GM15510 (cell line): ENCODE measurements around the gene SMURF2.

Experiments used
- POLR2A ChIP-seq: IDR thresholded peaks from 3 replicates; pipeline ENCODE4 v1.6.1; 2011; ENCODE audit warnings: borderline replicate concordance; ENCODE audit not compliant: insufficient read length; ENCODE audit errors: extremely low read depth

The SMURF2 gene

DNA sequence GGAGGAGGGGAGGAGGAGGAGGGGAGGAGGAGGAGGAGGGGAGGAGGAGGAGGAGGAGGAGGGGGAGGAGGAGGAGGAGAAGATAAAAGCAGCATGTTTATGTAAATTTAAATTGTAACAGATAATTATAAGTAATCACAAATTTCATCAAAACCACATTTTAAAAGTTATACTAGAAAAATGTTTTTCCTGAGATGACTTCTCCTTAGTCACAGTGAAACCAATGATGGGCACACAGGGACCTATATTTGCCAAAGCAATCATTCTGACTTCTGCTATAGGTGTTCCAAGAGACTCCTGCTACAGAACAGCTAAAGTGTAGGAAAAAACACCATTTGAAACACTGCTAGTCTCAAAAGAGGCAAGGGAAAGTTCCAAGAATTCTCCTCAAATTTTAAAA is 88.9 kb downstream of the SMURF2 start:
- TF ChIP-seq POLR2A = no peak

GRCh38 chr17:64572682-64573154 is 89.4 kb downstream of the SMURF2 start:
- TF ChIP-seq POLR2A = no peak

GRCh38 chr17:64571746-64572145 is 90.4 kb downstream of the SMURF2 start:
- no peak for TF ChIP-seq POLR2A

- TF ChIP-seq POLR2A = no peak
These were observed 96.5 kb downstream of the SMURF2 start for GRCh38 chr17:64565563-64565962.

- TF ChIP-seq POLR2A = no peak
These were observed 98.0 kb downstream of the SMURF2 start for GRCh38 chr17:64564098-64564497.

- TF ChIP-seq POLR2A = no peak
These were observed 106.8 kb downstream of the SMURF2 start for GRCh38 chr17:64555281-64555680.

- TF ChIP-seq POLR2A = no peak
These were observed 108.0 kb downstream of the SMURF2 start for GRCh38 chr17:64554028-64554637.

DNA sequence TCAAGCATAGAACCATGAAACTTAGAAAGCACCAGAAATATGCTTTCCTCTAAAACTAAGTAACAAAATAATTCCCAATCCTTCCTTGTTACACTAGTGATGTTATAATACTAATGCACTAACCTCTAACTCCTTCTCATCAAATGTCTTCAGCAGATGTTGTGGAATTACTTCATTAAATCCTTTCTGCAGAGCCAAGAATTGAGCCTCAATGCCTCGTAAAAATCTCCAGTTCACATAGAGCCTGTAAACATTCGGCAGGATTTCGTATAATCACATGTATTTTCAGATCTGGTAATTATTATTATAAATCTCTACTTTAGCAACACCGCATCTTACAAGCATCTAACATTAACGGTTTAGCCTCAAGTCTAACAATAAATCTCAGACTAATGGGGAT is 110.6 kb downstream of the SMURF2 start:
- TF ChIP-seq POLR2A = no peak

- TF ChIP-seq POLR2A = no peak
These were observed 114.8 kb downstream of the SMURF2 start for GRCh38 chr17:64547319-64547718.

DNA sequence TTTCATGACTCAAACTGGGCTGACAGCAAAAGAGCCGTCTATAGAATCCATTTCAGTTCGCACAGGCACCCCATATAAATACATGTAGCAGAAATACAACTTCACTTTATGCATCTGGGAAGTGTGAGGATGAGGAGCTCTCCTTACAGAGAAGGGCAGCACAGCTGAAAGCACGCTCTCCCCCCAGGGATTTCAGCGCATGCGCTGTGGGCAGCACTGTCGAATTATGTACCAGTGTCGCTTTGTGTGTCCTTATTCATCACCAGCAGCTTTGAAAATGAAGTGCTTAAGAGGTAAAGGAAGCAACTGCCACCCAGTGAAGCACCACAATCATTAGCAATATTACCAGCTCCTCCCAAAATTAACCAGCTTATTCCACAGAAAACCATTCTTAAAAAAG is 115.4 kb downstream of the SMURF2 start:
- no peak for TF ChIP-seq POLR2A

DNA sequence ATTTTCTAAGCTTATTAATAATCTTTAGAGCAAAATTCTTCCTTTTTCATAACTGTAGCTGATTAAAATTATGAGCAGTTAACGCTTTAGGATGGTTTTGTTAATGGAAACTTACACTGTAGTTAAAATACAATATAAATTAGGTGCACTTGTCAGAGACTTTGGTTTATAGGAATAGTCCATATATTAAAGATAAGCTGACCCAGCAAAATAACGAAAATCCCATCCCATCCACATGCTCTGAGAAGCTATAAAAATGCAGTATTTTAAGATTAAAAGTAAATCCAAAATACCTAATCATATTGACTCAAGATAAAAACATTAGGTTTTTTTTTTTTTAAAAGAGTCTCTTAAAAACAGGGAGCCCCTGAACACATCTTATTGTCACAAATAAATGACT is 117.4 kb downstream of the SMURF2 start:
- TF ChIP-seq POLR2A = no peak

- TF ChIP-seq POLR2A = no peak
These were observed 121.9 kb downstream of the SMURF2 start for GRCh38 chr17:64540118-64540776.

DNA sequence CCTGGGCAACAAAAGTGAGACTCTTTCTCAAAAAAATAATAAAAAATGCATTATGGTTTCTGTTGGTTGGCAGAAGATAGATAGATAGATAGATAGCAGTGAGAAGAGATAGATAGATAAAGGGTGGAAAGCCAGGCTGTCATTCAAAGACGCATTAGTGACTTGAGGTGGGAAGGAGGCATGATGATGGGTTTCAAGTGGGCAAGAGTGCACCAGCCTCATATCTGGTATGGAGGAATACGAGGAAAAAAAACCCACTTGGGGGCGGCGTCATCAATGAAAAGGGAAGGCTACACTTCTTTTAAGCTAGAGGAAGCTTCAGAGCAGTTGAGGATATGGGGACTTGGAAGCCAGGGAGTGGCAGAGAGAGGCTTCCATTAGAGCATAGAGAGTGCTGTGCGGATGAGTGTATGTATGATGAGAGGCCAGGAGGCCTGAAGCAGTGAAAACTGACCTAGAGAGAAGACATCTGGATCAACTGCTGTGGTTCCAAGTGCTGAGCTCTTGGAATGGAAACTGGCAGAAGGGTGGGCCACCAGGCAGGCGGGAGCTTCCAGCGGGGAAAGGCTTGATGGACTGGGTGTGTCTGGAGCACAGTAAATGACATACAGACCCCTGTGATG is 123.5 kb downstream of the SMURF2 start:
- no peak for TF ChIP-seq POLR2A

DNA sequence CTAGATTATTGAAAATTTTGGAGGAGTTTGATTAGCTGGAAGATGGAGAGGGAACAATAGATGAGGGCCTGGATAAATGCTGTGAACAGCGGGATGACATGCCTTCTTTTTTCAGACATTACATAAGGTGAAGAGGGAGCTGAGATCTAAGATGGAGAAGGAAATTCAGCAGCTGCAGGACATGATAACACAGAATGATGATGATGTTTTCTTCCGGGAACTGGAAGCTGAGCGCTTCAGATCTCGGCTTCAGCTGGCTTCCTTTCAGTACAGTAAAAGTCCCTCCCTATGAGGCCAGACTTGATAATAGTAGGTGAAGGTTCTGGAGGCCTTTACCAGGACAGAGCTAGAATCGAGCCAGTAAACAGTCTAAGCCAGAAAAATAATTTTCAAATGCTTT is 124.6 kb downstream of the SMURF2 start:
- no peak for TF ChIP-seq POLR2A

DNA sequence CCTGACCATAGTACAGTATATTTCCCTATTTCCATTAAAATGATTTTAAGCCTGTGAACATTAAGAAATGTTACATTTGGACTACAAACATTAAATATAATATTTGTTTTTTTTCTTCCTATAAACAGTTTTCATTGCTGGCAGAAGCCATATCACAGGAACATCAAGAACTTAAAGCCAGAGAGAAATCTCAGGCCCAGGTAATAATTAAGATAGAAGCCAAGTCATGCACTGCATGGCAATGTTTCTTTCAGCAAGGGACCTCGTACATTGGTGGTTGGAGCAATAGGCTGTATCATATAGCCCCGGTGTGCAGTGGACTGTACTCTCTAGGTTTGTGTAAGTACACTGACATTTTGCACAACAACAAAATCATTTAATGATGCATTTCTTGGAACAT is 125.2 kb downstream of the SMURF2 start:
- TF ChIP-seq POLR2A = no peak

GRCh38 chr17:64535357-64535756 is 126.8 kb downstream of the SMURF2 start:
- TF ChIP-seq POLR2A = no peak
